SK-N-MC (cell line): Measurements from ENCODE around the gene PBX4.

Experiments
- EZH2 ChIP-seq: fragments of 200-600 bp; sonication (generic); IDR thresholded peaks from one replicate; pipeline ENCODE4 v1.6.1; 2017; ENCODE audit warnings: antibody characterized with exemption
- FOXP2 ChIP-seq: optimal IDR thresholded peaks from 2 replicates; pipeline ENCODE3; 2011; ENCODE audit warnings: mild to moderate bottlenecking, moderate library complexity; ENCODE audit not compliant: insufficient read depth; ENCODE audit errors: extremely low read length, control extremely low read depth
- POLR2AphosphoS5 ChIP-seq: IDR thresholded peaks from 2 replicates; pipeline ENCODE4 v1.6.1; 2012; ENCODE audit warnings: mild to moderate bottlenecking, low read depth, low read length, borderline replicate concordance

- TF ChIP-seq EZH2 (no peak), POLR2AphosphoS5 (no peak), FOXP2 (no peak)
These were observed 69.3 kb downstream of the PBX4 start for GRCh38 chr19:19548915-19549759.
